ENCODE measurements around the gene RPL23. TPM values are rescaled to one million over a fixed set of nuclear protein-coding genes. Genes with fewer than 3 reads are reported as not detected.

RPL23 gene
- 1,000 to 10,000 TPM; 1,758 to 5,491 (median 3,544) TPM for polyA plus RNA-seq

- WGBS, 3 donors: 0 to 1% (median 1%) methylated on average over 48 of the region's 48 CpGs
Observed at GRCh38 chr17:38853292-38854219, at the start of gene RPL23. Gene RPL23, minus strand, starts transcription at chr17:38853721. Its CDS starts 11 bp downstream, at chr17:38853710.

GRCh38 chr17:38900978-38901656 is 47.6 kb upstream of the RPL23 start:
- WGBS, 3 donors: 13 to 55% (median 16%) methylated on average over 10 of the region's 10 CpGs
- H3K27ac ChIP-seq (ENCODE audit: low read depth, low read length): no peak overlapping the region

More at GRCh38 chr17:38853292-38854219, at the start of gene RPL23:
- peak within 1 kb of the TSS; percentile 73 for H3K27ac ChIP-seq (ENCODE audit: low read depth, low read length)

GRCh38 chr17:38899421-38899820 is 45.9 kb upstream of the RPL23 start:
- no peak overlapping the region for H3K27ac ChIP-seq (ENCODE audit: low read depth, low read length)
- WGBS, 3 donors: 62 to 92% (median 64%) methylated on average over 5 of the region's 5 CpGs

GRCh38 chr17:38898812-38899348 is 45.4 kb upstream of the RPL23 start:
- H3K27ac ChIP-seq (ENCODE audit: low read depth, low read length): no peak overlapping the region
- 33 to 75% (median 43%) methylated on average over 11 of the region's 11 CpGs for WGBS, 3 donors

- 21 to 69% (median 32%) methylated on average over 9 of the region's 9 CpGs for WGBS, 3 donors
Observed at GRCh38 chr17:38898291-38898679, 44.8 kb upstream of the RPL23 start.

GRCh38 chr17:38897671-38898290 is 44.3 kb upstream of the RPL23 start:
- WGBS, 3 donors: 55 to 63% (median 63%) methylated on average over 12 of the region's 12 CpGs
- H3K27ac ChIP-seq (ENCODE audit: low read depth, low read length): no peak overlapping the region

More at GRCh38 chr17:38898291-38898679, 44.8 kb upstream of the RPL23 start:
- H3K27ac ChIP-seq (ENCODE audit: low read depth, low read length): no peak overlapping the region

GRCh38 chr17:38897176-38897575 is 43.7 kb upstream of the RPL23 start:
- WGBS, 3 donors: 30 to 47% (median 40%) methylated on average over 6 of the region's 6 CpGs
- H3K27ac ChIP-seq (ENCODE audit: low read depth, low read length): no peak overlapping the region

- no peak overlapping the region for H3K27ac ChIP-seq (ENCODE audit: low read depth, low read length)
- 52 to 82% (median 61%) methylated on average over 13 of the region's 13 CpGs for WGBS, 3 donors
Observed at GRCh38 chr17:38896346-38896954, 42.9 kb upstream of the RPL23 start.

- WGBS, 3 donors: 30 to 53% (median 50%) methylated on average over 7 of the region's 7 CpGs
- no peak overlapping the region for H3K27ac ChIP-seq (ENCODE audit: low read depth, low read length)
Observed at GRCh38 chr17:38894276-38894675, 40.8 kb upstream of the RPL23 start.

- WGBS, 3 donors: 13 to 64% (median 21%) methylated on average over 5 to 6 of the region's 6 CpGs
- H3K27ac ChIP-seq (ENCODE audit: low read depth, low read length): no peak overlapping the region
Observed at GRCh38 chr17:38893607-38894006, 40.1 kb upstream of the RPL23 start.

GRCh38 chr17:38893113-38893512 is 39.6 kb upstream of the RPL23 start:
- H3K27ac ChIP-seq (ENCODE audit: low read depth, low read length): no peak overlapping the region
- 56 to 87% (median 58%) methylated on average over 5 of the region's 5 CpGs for WGBS, 3 donors

GRCh38 chr17:38892620-38893019 is 39.1 kb upstream of the RPL23 start:
- no peak overlapping the region for H3K27ac ChIP-seq (ENCODE audit: low read depth, low read length)
- 76 to 84% (median 76%) methylated on average over 13 of the region's 13 CpGs for WGBS, 3 donors

GRCh38 chr17:38892083-38892482 is 38.6 kb upstream of the RPL23 start:
- 76 to 88% (median 85%) methylated on average over 4 of the region's 4 CpGs for WGBS, 3 donors
- no peak overlapping the region for H3K27ac ChIP-seq (ENCODE audit: low read depth, low read length)

- WGBS, 3 donors: 78 to 81% (median 80%) methylated on average over 8 of the region's 8 CpGs
- H3K27ac ChIP-seq (ENCODE audit: low read depth, low read length): no peak overlapping the region
Observed at GRCh38 chr17:38891441-38891840, 37.9 kb upstream of the RPL23 start.

GRCh38 chr17:38890410-38890746 is 36.9 kb upstream of the RPL23 start:
- WGBS, 3 donors: 49 to 77% (median 61%) methylated on average over 8 of the region's 8 CpGs
- H3K27ac ChIP-seq (ENCODE audit: low read depth, low read length): no peak overlapping the region

GRCh38 chr17:38889745-38890409 is 36.4 kb upstream of the RPL23 start:
- H3K27ac ChIP-seq (ENCODE audit: low read depth, low read length): no peak overlapping the region
- 79 to 83% (median 80%) methylated on average over 12 of the region's 12 CpGs for WGBS, 3 donors

- H3K27ac ChIP-seq (ENCODE audit: low read depth, low read length): no peak overlapping the region
- WGBS, 3 donors: 89 to 91% (median 89%) methylated on average over 9 of the region's 9 CpGs
Observed at GRCh38 chr17:38888842-38889241, 35.3 kb upstream of the RPL23 start.

GRCh38 chr17:38886643-38887010 is 33.1 kb upstream of the RPL23 start:
- WGBS, 3 donors: 58 to 81% (median 69%) methylated on average over 8 of the region's 8 CpGs
- H3K27ac ChIP-seq (ENCODE audit: low read depth, low read length): no peak overlapping the region

Data from adipose tissue (tissue), 3 donors.